Esophagus (tissue), 2 donors: ENCODE data around the gene SLCO4A1. TPM values are rescaled to one million over a fixed set of nuclear protein-coding genes. Genes with fewer than 3 reads are reported as not detected.

Experiments used
- H3K27ac ChIP-seq, 2 donors: one replicate each; pipeline ENCODE4 v1.5.1; 2013; ENCODE audit warnings: low read depth in 2 of 2, mild to moderate bottlenecking in 2 of 2, inconsistent platforms in 1 of 2, low read length in 1 of 2, moderate library complexity in 1 of 2
- H3K27me3 ChIP-seq, 2 donors: one replicate each; pipeline ENCODE4 v1.6.1; 2013; ENCODE audit warnings: low read length in 2 of 2, control low read depth in 1 of 2, mild to moderate bottlenecking in 1 of 2; ENCODE audit not compliant: insufficient read depth in 2 of 2, control insufficient read depth in 1 of 2
- H3K36me3 ChIP-seq, 2 donors: one replicate each; pipeline ENCODE4 v1.6.1; 2013; ENCODE audit warnings: low read length in 1 of 2; ENCODE audit not compliant: control insufficient read depth in 2 of 2, insufficient read depth in 2 of 2
- H3K4me1 ChIP-seq, 2 donors: one replicate each; pipeline ENCODE4 v1.6.1; 2013; ENCODE audit warnings: low read length in 1 of 2; ENCODE audit not compliant: control insufficient read depth in 2 of 2, insufficient read depth in 2 of 2
- H3K4me3 ChIP-seq, 2 donors: one replicate each; pipeline ENCODE4 v1.5.1; 2013; ENCODE audit warnings: low read length in 2 of 2, mild to moderate bottlenecking in 2 of 2, low read depth in 1 of 2, moderate library complexity in 1 of 2
- H3K9me3 ChIP-seq, 2 donors: one replicate each; pipeline ENCODE4 v1.6.1; 2013; ENCODE audit warnings: mild to moderate bottlenecking in 2 of 2, low read depth in 1 of 2, low read length in 1 of 2, moderate library complexity in 1 of 2; ENCODE audit not compliant: control insufficient read depth in 2 of 2, insufficient read depth in 1 of 2
- WGBS, 2 donors: extraction: QIAGEN DNeasy Blood & Tissue Kit; methylation state at CpG; one replicate each; pipeline ENCODE4 v1.1.7; 2013; 5-methylcytosine and 5-hydroxymethylcytosine counted together
- polyA plus RNA-seq, 2 donors: library from polyadenylated mRNA; stranded (reverse); fragments of 200-250 nt; gene quantifications; one replicate each; pipeline ENCODE4 v1.2.3, GENCODE V29; 2013
- donor health status: healthy with polysubstance abuse.
- donor health status: Bipolar disorder and iron deficiency.

Gene SLCO4A1
- 10 to 100 TPM; 12.5 to 29.3 TPM for polyA plus RNA-seq

GRCh38 chr20:62642051-62642665 lies at the start of gene SLCO4A1:
Gene SLCO4A1 (plus strand): TSS chr20:62642503. CDS start chr20:62656455, 13,952 bp downstream.
- Histone ChIP-seq H3K27me3 (peaks cover under 1 to 4% of the 10 kb centered on the region in 2 donors), H3K9me3 (peaks cover 0 to 4% of the 10 kb centered on the region in 2 donors), H3K27ac (peak within 1 kb of the TSS; percentile 50 to 70), H3K4me1 (peaks cover 3 to 30% of the 10 kb centered on the region in 2 donors), H3K36me3 (no peaks in the 10 kb centered on the region), H3K4me3 (peak within 1 kb of the TSS; percentile 56 to 67)
- WGBS, 2 donors: 0 to 1% methylated on average over 57 to 82 of the region's 82 CpGs

GRCh38 chr20:62592506-62593177 lies 49.7 kb upstream of the SLCO4A1 start:
- WGBS, 2 donors: 73 to 78% methylated on average over 11 of the region's 11 CpGs
- H3K9me3 ChIP-seq: peaks cover 0 to 3% of the 10 kb centered on the region in 2 donors
- H3K27me3 ChIP-seq: peaks cover 0 to 2% of the 10 kb centered on the region in 2 donors
- H3K4me1 ChIP-seq: peaks cover 0 to 12% of the 10 kb centered on the region in 2 donors
- no peaks in the 10 kb centered on the region for H3K36me3 ChIP-seq
- H3K4me3 ChIP-seq: no peak overlapping the region
- H3K27ac ChIP-seq: no peak overlapping the region

GRCh38 chr20:62593616-62594015 lies 48.7 kb upstream of the SLCO4A1 start:
- 70 to 78% methylated on average over 3 of the region's 3 CpGs for WGBS, 2 donors
- peaks cover 0 to 13% of the 10 kb centered on the region in 2 donors for H3K4me1 ChIP-seq
- no peak overlapping the region for H3K27ac ChIP-seq
- H3K27me3 ChIP-seq: no peaks in the 10 kb centered on the region
- no peaks in the 10 kb centered on the region for H3K36me3 ChIP-seq
- H3K9me3 ChIP-seq: peaks cover 1 to 4% of the 10 kb centered on the region in 2 donors
- no peak overlapping the region for H3K4me3 ChIP-seq

GRCh38 chr20:62595069-62595468 lies 47.2 kb upstream of the SLCO4A1 start:
- Histone ChIP-seq H3K4me1 (peaks cover 0 to 22% of the 10 kb centered on the region in 2 donors), H3K27me3 (peaks cover 0 to 2% of the 10 kb centered on the region in 2 donors), H3K9me3 (peaks cover 3 to 10% of the 10 kb centered on the region in 2 donors), H3K4me3 (no peak overlapping the region), H3K27ac (no peak overlapping the region), H3K36me3 (no peaks in the 10 kb centered on the region)
- WGBS, 2 donors: 46 to 49% methylated on average over 4 of the region's 4 CpGs

- Histone ChIP-seq H3K36me3 (no peaks in the 10 kb centered on the region), H3K4me1 (peaks cover under 1 to 18% of the 10 kb centered on the region in 2 donors), H3K27ac (no peak overlapping the region), H3K9me3 (peaks cover 3 to 10% of the 10 kb centered on the region in 2 donors), H3K27me3 (peaks cover 0 to 2% of the 10 kb centered on the region in 2 donors), H3K4me3 (no peak overlapping the region)
- WGBS, 2 donors: 16% methylated on average over 15 of the region's 15 CpGs
Measured at GRCh38 chr20:62595491-62595890, 46.8 kb upstream of the SLCO4A1 start.

- no peak overlapping the region for H3K27ac ChIP-seq
- WGBS, 2 donors: 37 to 38% methylated on average over 18 of the region's 18 CpGs
- peaks cover 0 to 2% of the 10 kb centered on the region in 2 donors for H3K27me3 ChIP-seq
- peaks cover 4 to 17% of the 10 kb centered on the region in 2 donors for H3K4me1 ChIP-seq
- H3K36me3 ChIP-seq: no peaks in the 10 kb centered on the region
- no peak overlapping the region for H3K4me3 ChIP-seq
- H3K9me3 ChIP-seq: peaks cover 3 to 10% of the 10 kb centered on the region in 2 donors
Measured at GRCh38 chr20:62596486-62596885, 45.8 kb upstream of the SLCO4A1 start.

GRCh38 chr20:62596921-62597320 lies 45.4 kb upstream of the SLCO4A1 start:
- Histone ChIP-seq H3K4me3 (no peak overlapping the region), H3K36me3 (no peaks in the 10 kb centered on the region), H3K27me3 (peaks cover 0 to 2% of the 10 kb centered on the region in 2 donors), H3K9me3 (peaks cover 3 to 10% of the 10 kb centered on the region in 2 donors), H3K27ac (no peak overlapping the region), H3K4me1 (peaks cover 4 to 17% of the 10 kb centered on the region in 2 donors)
- WGBS, 2 donors: 69 to 71% methylated on average over 10 of the region's 10 CpGs

- peaks cover 4 to 21% of the 10 kb centered on the region in 2 donors for H3K4me1 ChIP-seq
- H3K4me3 ChIP-seq: no peak overlapping the region
- no peak overlapping the region for H3K27ac ChIP-seq
- 75 to 77% methylated on average over 15 of the region's 15 CpGs for WGBS, 2 donors
- H3K36me3 ChIP-seq: no peaks in the 10 kb centered on the region
- H3K27me3 ChIP-seq: peaks cover 0 to 2% of the 10 kb centered on the region in 2 donors
- peaks cover 3 to 13% of the 10 kb centered on the region in 2 donors for H3K9me3 ChIP-seq
Measured at GRCh38 chr20:62597416-62598115, 44.7 kb upstream of the SLCO4A1 start.

GRCh38 chr20:62598761-62599194 lies 43.5 kb upstream of the SLCO4A1 start:
- Histone ChIP-seq H3K36me3 (no peaks in the 10 kb centered on the region), H3K27me3 (peaks cover 0 to 2% of the 10 kb centered on the region in 2 donors), H3K9me3 (peaks cover 3 to 13% of the 10 kb centered on the region in 2 donors), H3K4me1 (peaks cover 4 to 31% of the 10 kb centered on the region in 2 donors), H3K27ac (peak overlapping the region in 1 of 2 donors; percentile 34), H3K4me3 (no peak overlapping the region)
- WGBS, 2 donors: 69% methylated on average over 13 of the region's 13 CpGs
